ENCODE data around the gene ERC1. TPM values are rescaled to one million over a fixed set of nuclear protein-coding genes. Genes with fewer than 3 reads are reported as not detected.

ERC1 gene
- total RNA-seq, 1 donor from 2014 or later: 56.5 TPM

DNA sequence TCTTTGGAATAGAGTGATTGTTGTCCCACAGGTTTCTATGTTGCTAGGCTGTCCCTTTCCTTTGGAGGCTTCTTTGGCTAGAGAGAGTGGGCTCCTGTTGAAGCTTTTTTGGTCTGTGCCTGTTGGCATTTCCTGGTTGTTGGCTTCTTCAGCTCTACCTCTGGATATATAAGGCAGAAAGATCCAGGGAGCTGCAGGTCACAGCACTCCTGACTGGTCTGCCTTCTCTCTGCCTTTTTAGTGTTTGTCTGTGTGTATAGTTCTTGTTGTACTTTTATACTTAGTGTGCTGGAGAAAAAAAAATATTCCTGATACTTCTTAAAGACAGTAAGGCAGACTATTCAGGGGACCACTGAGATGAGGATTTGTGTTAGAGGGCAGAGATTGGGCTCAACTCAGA, 400.7 kb downstream of the ERC1 start:
- no peaks in the 10 kb centered on the region for H3K9me3 ChIP-seq
- H3K27ac ChIP-seq: no peak overlapping the region
- intact Hi-C loops (cut with DNase I): no loop called here
- H3K4me1 ChIP-seq: no peaks in the 10 kb centered on the region
- H3K36me3 ChIP-seq: peaks cover 0 to 12% of the 10 kb centered on the region in 2 donors
- DNase-seq (ENCODE audit: extremely low spot score in 2 of 2): no peak
- H3K4me3 ChIP-seq: no peak overlapping the region
- H3K27me3 ChIP-seq: no peaks in the 10 kb centered on the region
- TF ChIP-seq, protein P1, sequence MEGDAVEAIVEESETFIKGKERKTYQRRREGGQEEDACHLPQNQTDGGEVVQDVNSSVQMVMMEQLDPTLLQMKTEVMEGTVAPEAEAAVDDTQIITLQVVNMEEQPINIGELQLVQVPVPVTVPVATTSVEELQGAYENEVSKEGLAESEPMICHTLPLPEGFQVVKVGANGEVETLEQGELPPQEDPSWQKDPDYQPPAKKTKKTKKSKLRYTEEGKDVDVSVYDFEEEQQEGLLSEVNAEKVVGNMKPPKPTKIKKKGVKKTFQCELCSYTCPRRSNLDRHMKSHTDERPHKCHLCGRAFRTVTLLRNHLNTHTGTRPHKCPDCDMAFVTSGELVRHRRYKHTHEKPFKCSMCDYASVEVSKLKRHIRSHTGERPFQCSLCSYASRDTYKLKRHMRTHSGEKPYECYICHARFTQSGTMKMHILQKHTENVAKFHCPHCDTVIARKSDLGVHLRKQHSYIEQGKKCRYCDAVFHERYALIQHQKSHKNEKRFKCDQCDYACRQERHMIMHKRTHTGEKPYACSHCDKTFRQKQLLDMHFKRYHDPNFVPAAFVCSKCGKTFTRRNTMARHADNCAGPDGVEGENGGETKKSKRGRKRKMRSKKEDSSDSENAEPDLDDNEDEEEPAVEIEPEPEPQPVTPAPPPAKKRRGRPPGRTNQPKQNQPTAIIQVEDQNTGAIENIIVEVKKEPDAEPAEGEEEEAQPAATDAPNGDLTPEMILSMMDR (IDR thresholded peaks at IDR 0.05): no peak
- no peak for TF ChIP-seq POLR2A (IDR thresholded peaks at IDR 0.05)
- TF ChIP-seq POLR2AphosphoS5 (IDR thresholded peaks at IDR 0.05; ENCODE audit: insufficient read depth in 1 of 2, low read depth in 1 of 2): no peak

DNA sequence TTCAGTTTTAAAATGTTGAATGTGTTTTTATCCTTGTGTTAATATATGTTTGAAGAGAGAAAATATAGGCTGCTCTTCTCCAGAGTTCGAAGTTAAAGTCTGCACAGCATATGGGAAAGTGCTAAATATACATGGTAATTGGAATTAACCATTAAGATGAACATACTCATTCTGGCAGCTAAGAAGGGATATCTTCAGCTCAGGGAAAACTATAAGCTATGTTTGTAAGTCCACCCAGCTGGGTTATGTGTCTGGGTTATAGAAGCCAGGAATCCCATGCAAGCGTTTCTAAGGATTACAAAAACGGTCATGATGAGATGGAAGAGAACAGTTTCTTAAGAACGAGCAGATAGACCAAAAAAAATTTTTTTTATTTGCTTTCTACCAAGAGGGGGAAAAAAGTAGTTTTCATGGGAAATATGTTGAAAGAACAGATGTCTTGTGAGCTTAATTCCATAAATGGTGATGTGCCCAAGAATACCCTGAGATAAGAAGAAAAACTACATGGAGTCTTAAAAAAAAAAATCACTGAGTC, 404.5 kb downstream of the ERC1 start:
- Histone ChIP-seq H3K4me1 (no peaks in the 10 kb centered on the region), H3K9me3 (no peaks in the 10 kb centered on the region), H3K4me3 (no peak overlapping the region), H3K27ac (no peak overlapping the region), H3K27me3 (no peaks in the 10 kb centered on the region), H3K36me3 (peaks cover 0 to 12% of the 10 kb centered on the region in 2 donors)
- intact Hi-C loops (cut with DNase I): no loop called here
- TF ChIP-seq, protein P1 (IDR thresholded peaks at IDR 0.05): no peak
- no peak for TF ChIP-seq POLR2A (IDR thresholded peaks at IDR 0.05)
- TF ChIP-seq POLR2AphosphoS5 (IDR thresholded peaks at IDR 0.05; ENCODE audit: insufficient read depth in 1 of 2, low read depth in 1 of 2): no peak
- no peak for DNase-seq (ENCODE audit: extremely low spot score in 2 of 2)

DNA sequence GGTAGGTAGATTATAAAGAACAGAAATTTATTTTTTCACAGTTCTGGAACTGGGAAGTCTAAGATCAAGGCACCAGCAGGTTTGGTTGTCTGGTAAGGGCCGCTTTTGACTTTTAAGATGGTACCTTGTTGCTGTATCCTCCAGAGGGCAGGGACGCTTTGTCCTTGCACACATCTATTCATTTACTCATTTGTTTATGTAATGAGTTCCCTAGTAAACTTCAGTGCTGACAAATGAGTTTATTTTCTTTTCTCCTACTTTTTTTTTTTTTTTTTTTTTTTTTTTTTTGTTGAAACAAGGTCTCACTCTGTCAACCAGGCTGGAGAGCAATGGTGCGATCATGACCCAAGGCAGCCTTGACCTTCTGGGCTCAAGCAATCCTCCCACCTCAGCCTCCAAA, 407.6 kb downstream of the ERC1 start:
- no peak for DNase-seq (ENCODE audit: extremely low spot score in 2 of 2)
- H3K4me1 ChIP-seq: no peaks in the 10 kb centered on the region
- H3K4me3 ChIP-seq: no peak overlapping the region
- no peaks in the 10 kb centered on the region for H3K9me3 ChIP-seq
- H3K27me3 ChIP-seq: no peaks in the 10 kb centered on the region
- H3K36me3 ChIP-seq: no peaks in the 10 kb centered on the region
- no peak for TF ChIP-seq POLR2AphosphoS5 (IDR thresholded peaks at IDR 0.05; ENCODE audit: insufficient read depth in 1 of 2, low read depth in 1 of 2)
- TF ChIP-seq POLR2A (IDR thresholded peaks at IDR 0.05): no peak
- TF ChIP-seq, protein P1 (IDR thresholded peaks at IDR 0.05): no peak
- H3K27ac ChIP-seq: no peak overlapping the region
- intact Hi-C loops (cut with DNase I): no loop called here

DNA sequence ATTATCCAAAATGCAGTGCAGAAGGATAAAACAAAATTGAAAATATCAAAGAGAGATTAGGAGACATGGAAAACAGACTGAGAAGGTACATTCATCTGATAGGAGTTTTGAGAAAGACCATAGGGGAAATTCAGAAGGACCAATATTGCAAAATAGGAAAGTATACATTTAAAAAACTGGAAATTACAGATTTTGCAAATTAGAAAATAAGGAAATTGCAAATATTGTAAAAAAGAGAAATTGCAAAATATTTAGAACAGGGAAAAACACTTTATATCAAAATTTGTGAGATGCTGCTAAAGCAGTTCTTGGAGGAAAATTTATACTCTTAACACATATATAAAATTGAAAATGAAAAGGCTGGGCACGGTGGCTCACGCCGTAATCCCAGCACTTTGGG, 410.9 kb downstream of the ERC1 start:
- TF ChIP-seq, protein P1 (IDR thresholded peaks at IDR 0.05): no peak
- no peak for TF ChIP-seq POLR2AphosphoS5 (IDR thresholded peaks at IDR 0.05; ENCODE audit: insufficient read depth in 1 of 2, low read depth in 1 of 2)
- no peak for TF ChIP-seq POLR2A (IDR thresholded peaks at IDR 0.05)
- no peak for DNase-seq (ENCODE audit: extremely low spot score in 2 of 2)
- intact Hi-C loops (cut with DNase I): no loop called here
- no peaks in the 10 kb centered on the region for H3K4me1 ChIP-seq
- H3K9me3 ChIP-seq: no peaks in the 10 kb centered on the region
- H3K36me3 ChIP-seq: no peaks in the 10 kb centered on the region
- H3K27me3 ChIP-seq: no peaks in the 10 kb centered on the region
- H3K4me3 ChIP-seq: no peak overlapping the region
- H3K27ac ChIP-seq: no peak overlapping the region

DNA sequence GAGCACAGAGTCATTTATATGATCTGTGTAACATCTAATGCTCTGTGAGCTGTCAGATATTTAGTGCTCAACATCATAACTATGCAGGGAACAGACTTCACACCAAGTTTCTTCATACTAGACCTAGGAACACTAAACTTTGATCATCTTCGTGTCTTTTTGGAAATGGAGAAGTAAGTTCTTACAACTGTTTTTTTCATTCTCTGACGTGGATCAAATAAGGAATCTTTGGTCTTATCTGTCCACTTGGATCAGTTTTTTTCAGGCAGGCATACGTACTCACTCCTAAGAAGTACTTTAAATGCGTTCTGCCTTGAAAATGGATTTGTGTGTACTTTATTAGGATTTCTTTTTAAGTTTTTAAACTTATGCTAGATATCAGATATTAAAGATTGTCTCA, 412.4 kb downstream of the ERC1 start:
- Histone ChIP-seq H3K4me1 (no peaks in the 10 kb centered on the region), H3K27me3 (no peaks in the 10 kb centered on the region), H3K4me3 (no peak overlapping the region), H3K36me3 (peaks cover 0 to 6% of the 10 kb centered on the region in 2 donors), H3K27ac (no peak overlapping the region), H3K9me3 (no peaks in the 10 kb centered on the region)
- TF ChIP-seq POLR2AphosphoS5 (IDR thresholded peaks at IDR 0.05; ENCODE audit: insufficient read depth in 1 of 2, low read depth in 1 of 2) (no peak), POLR2A (IDR thresholded peaks at IDR 0.05) (no peak)
- TF ChIP-seq, protein P1 (IDR thresholded peaks at IDR 0.05): no peak
- no peak for DNase-seq (ENCODE audit: extremely low spot score in 2 of 2)
- intact Hi-C loops (cut with DNase I): no loop called here

All from vagina (tissue), 2 donors.